B cell (primary cell): Measurements from ENCODE around the gene PSMD2. TPM values are rescaled to one million over a fixed set of nuclear protein-coding genes. Genes with fewer than 3 reads are reported as not detected.
A peak's percentile ranks its signal among the peaks of the same experiment; 100 is the strongest.

ENCODE experiments used
- ATAC-seq: fragments of 200-7000 bp; cut with Tn5 transposase; one replicate; pipeline ENCODE4 v1.10.0; 2021; ENCODE audit warnings: low read depth, mild to moderate bottlenecking, moderate number of reproducible peaks, moderate library complexity
- CTCF ChIA-PET: fragments of 350-600 bp; sonication (Branson Sonifier 250); formaldehyde crosslinking; loops from one replicate; lab custom pipeline; 2021; ENCODE audit warnings: antibody characterized with exemption, inconsistent platforms; lab: Charles Lee
- POLR2A ChIA-PET: fragments of 350-600 bp; sonication (Branson Sonifier 250); formaldehyde crosslinking; loops from one replicate; lab custom pipeline; 2021; ENCODE audit warnings: antibody characterized with exemption; lab: Charles Lee
- DNase-seq: peaks from one replicate; pipeline ENCODE4 v3.0.0; 2013
- H2AFZ ChIP-seq: 2 replicates; pipeline ENCODE4 v1.6.1; 2012; ENCODE audit warnings: mild to moderate bottlenecking, low read depth, low read length; ENCODE audit not compliant: insufficient read depth, poor library complexity, severe bottlenecking
- H3K27ac ChIP-seq, 2 donors: 1 replicate in 1 of 2; 2 replicates in 1 of 2; pipeline ENCODE4 v1.5.1; 2012 to 2013; ENCODE audit warnings: low read length in 2 of 2, mild to moderate bottlenecking in 2 of 2, moderate library complexity in 1 of 2
- H3K27me3 ChIP-seq, 4 experiments: fragments of 200-600 bp in 1 of 4; sonication (generic) in 1 of 4; replicated peaks in 1 of 4; 1 replicate in 2 of 4; 2 replicates in 2 of 4; pipeline versions ENCODE4 v1.6.1 to v1.7.0; 2013 to 2016; ENCODE audit warnings: low read length in 3 of 4, mild to moderate bottlenecking in 2 of 4, mixed read lengths in 1 of 4, moderate library complexity in 1 of 4; ENCODE audit not compliant: insufficient read depth in 4 of 4, control insufficient read depth in 3 of 4; ENCODE audit errors: control extremely low read depth in 1 of 4
- H3K36me3 ChIP-seq, 2 experiments: replicated peaks in 1 of 2; 1 replicate in 1 of 2; 2 replicates in 1 of 2; pipeline versions ENCODE4 v1.6.1 to v1.7.1; 2013; ENCODE audit warnings: low read length in 1 of 2; ENCODE audit not compliant: insufficient read depth in 2 of 2, control insufficient read depth in 1 of 2; ENCODE audit errors: control extremely low read depth in 1 of 2, extremely low read depth in 1 of 2
- H3K4me1 ChIP-seq, 2 donors: fragments of 200-600 bp in 1 of 2; sonication (generic) in 1 of 2; 1 replicate in 1 of 2; 2 replicates in 1 of 2; pipeline versions ENCODE4 v1.5.1 to v1.6.1; 2013 to 2017; ENCODE audit warnings: low read length in 2 of 2; ENCODE audit not compliant: control insufficient read depth in 2 of 2, insufficient read depth in 2 of 2
- H3K4me2 ChIP-seq: replicated peaks from 2 replicates; pipeline ENCODE3; 2012; ENCODE audit warnings: mild to moderate bottlenecking, low read depth, low read length; ENCODE audit not compliant: poor library complexity, severe bottlenecking
- H3K4me3 ChIP-seq, 5 experiments: fragments of 200-600 bp in 1 of 5; sonication (generic) in 1 of 5; 1 replicate in 3 of 5; 2 replicates in 2 of 5; pipeline versions ENCODE4 v1.5.1 to v1.7.0; 2011 to 2016; ENCODE audit warnings: low read length in 4 of 5, mild to moderate bottlenecking in 4 of 5, low read depth in 2 of 5, control low read depth in 1 of 5, moderate library complexity in 1 of 5; ENCODE audit not compliant: insufficient read depth in 1 of 5; ENCODE audit errors: control extremely low read depth in 1 of 5, extremely low read depth in 1 of 5
- H3K79me2 ChIP-seq: fragments of 200-600 bp; sonication (generic); one replicate; pipeline ENCODE4 v1.6.0; 2016; ENCODE audit warnings: low read length; ENCODE audit not compliant: control insufficient read depth, insufficient read depth
- H3K9ac ChIP-seq: fragments of 200-600 bp; sonication (generic); 2 replicates; pipeline ENCODE4 v1.6.1; 2017; ENCODE audit warnings: mild to moderate bottlenecking, low read length, moderate library complexity
- H3K9me3 ChIP-seq, 3 donors: one replicate each; pipeline versions ENCODE4 v1.6.1 to v1.7.1; 2013; ENCODE audit warnings: low read length in 2 of 3; ENCODE audit not compliant: control insufficient read depth in 2 of 3, insufficient read depth in 1 of 3; ENCODE audit errors: control extremely low read depth in 1 of 3
- H4K20me1 ChIP-seq: 2 replicates; pipeline ENCODE4 v1.6.0; 2012; ENCODE audit warnings: mild to moderate bottlenecking, low read length; ENCODE audit not compliant: insufficient read depth, control insufficient read depth, poor library complexity, severe bottlenecking
- H3K27ac Mint-ChIP-seq: one replicate; pipeline ENCODE4 v1.8.0; 2021; ENCODE audit warnings: mixed read lengths
- H3K27me3 Mint-ChIP-seq: one replicate; pipeline ENCODE4 v1.8.0; 2021; ENCODE audit warnings: mixed read lengths
- H3K4me1 Mint-ChIP-seq: one replicate; pipeline ENCODE4 v1.8.0; 2021; ENCODE audit warnings: mixed read lengths
- H3K4me3 Mint-ChIP-seq: one replicate; pipeline ENCODE4 v1.8.0; 2021; ENCODE audit warnings: mixed read lengths
- H3K9me3 Mint-ChIP-seq: one replicate; pipeline ENCODE4 v1.8.0; 2022; ENCODE audit warnings: mixed read lengths; ENCODE audit not compliant: insufficient read depth
- EZH2 ChIP-seq: IDR thresholded peaks from 2 replicates; pipeline ENCODE4 v1.6.1; 2012; ENCODE audit warnings: borderline replicate concordance, low read depth, mild to moderate bottlenecking, moderate library complexity, low read length; ENCODE audit not compliant: insufficient read depth, poor library complexity, severe bottlenecking
- WGBS: methylation state at CpG from one replicate; pipeline ENCODE4 v1.1.5; 2013; ENCODE audit warnings: missing lambda C conversion rate; ENCODE audit not compliant: insufficient coverage; 5-methylcytosine and 5-hydroxymethylcytosine counted together
- intact Hi-C: fragments of 100-400 bp; cut with micrococcal nuclease; formaldehyde crosslinking; loops from one replicate; pipeline ENCODE4 v1.10.0; 2022
- polyA plus RNA-seq: library from polyadenylated mRNA; depleted of rRNA; stranded (reverse); fragments of >200 nt; gene quantifications from 2 replicates; pipeline ENCODE4 v1.2.3, GENCODE V29; 2012
- total RNA-seq, 2 donors: library from RNA; stranded (reverse); fragments of 120-200 nt in 1 of 2; gene quantifications; 1 replicate in 1 of 2; 2 replicates in 1 of 2; pipeline versions ENCODE4 v1.2.3 to v1.2.4, GENCODE V29; 2013 to 2022
- TF ChIP-seq, protein P1 (sequence below): fragments of 200-600 bp; IDR thresholded peaks from one replicate; pipeline ENCODE4 v1.8.0; 2022; ENCODE audit warnings: antibody characterized with exemption, mild to moderate bottlenecking

PSMD2 gene
- total and polyA plus RNA-seq, 2 donors (not counting 1 experiment from before 2014, with no cell fraction given): 79.4 to 140 TPM

- no peak overlapping the region for H3K4me3 Mint-ChIP-seq
- TF ChIP-seq, protein P1, sequence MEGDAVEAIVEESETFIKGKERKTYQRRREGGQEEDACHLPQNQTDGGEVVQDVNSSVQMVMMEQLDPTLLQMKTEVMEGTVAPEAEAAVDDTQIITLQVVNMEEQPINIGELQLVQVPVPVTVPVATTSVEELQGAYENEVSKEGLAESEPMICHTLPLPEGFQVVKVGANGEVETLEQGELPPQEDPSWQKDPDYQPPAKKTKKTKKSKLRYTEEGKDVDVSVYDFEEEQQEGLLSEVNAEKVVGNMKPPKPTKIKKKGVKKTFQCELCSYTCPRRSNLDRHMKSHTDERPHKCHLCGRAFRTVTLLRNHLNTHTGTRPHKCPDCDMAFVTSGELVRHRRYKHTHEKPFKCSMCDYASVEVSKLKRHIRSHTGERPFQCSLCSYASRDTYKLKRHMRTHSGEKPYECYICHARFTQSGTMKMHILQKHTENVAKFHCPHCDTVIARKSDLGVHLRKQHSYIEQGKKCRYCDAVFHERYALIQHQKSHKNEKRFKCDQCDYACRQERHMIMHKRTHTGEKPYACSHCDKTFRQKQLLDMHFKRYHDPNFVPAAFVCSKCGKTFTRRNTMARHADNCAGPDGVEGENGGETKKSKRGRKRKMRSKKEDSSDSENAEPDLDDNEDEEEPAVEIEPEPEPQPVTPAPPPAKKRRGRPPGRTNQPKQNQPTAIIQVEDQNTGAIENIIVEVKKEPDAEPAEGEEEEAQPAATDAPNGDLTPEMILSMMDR: no peak
- no peak for TF ChIP-seq EZH2
- ChIA-PET POLR2A (no interaction called here), CTCF (interaction anchor here (0.7 to 1.1 kb wide), 3 partner anchors 8 to 450 kb away, joined by 3 to 4 read pairs (median 3); no protein-coding TSS in a partner anchor)
- no peaks in the 10 kb centered on the region for H3K4me1 Mint-ChIP-seq
- Histone ChIP-seq H3K4me2 (no peak overlapping the region), H3K9me3 (no peaks in the 10 kb centered on the region), H4K20me1 (no peaks in the 10 kb centered on the region), H3K4me3 (no peak overlapping the region), H3K27ac (no peak overlapping the region), H3K27me3 (no peaks in the 10 kb centered on the region), H3K4me1 (no peaks in the 10 kb centered on the region), H3K36me3 (peaks cover 0 to 4% of the 10 kb centered on the region in 2 experiments), H3K79me2 (no peaks in the 10 kb centered on the region), H2AFZ (no peak overlapping the region), H3K9ac (no peak overlapping the region)
- DNase-seq (no peak), ATAC-seq (peak; percentile 24)
- intact Hi-C loops: no loop called here
- no peak overlapping the region for H3K27ac Mint-ChIP-seq
- WGBS: 80% methylated on average over 10 of the region's 14 CpGs
- H3K9me3 Mint-ChIP-seq: no peaks in the 10 kb centered on the region
- no peaks in the 10 kb centered on the region for H3K27me3 Mint-ChIP-seq
These were observed 46.5 kb downstream of the PSMD2 start for GRCh38 chr3:184345317-184346144.

DNA sequence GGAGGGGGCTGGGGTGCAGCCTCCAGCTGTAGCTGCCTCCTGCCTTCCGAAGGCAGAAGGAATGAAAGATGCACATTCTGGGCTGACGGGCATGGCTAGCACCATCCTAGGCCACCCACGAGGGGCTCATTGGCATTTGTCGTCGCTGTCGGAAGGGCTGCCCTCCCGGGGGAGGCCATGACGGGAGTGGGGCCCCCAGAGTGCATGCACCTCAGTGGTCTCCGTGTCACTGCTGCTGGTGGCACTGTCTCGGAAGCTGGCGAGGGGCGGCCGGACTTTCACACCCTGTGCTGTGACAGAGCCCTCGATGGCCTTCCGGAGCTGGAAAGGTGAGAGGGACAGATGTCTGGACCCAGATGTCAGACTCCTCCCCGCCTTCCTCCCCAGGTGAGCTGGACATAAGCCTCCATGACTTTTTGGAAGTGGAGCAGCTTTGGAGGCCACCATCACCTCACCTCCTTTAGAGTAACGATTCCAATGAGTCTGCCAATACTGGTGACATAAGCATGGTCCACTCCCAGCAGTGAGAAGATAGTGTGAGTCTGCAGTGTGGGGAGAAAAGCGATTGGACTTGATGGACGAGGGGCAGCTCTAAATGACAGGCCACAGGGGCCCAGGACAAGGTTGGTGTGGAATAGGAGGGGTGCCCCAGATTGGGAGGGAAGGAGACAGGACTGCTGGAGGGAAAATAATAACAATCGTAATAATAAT lies 47.6 kb downstream of the PSMD2 start:
- ATAC-seq: no peak
- no peaks in the 10 kb centered on the region for H3K9me3 ChIP-seq

More for the DNA sequence above, 47.6 kb downstream of the PSMD2 start:
- WGBS: 98% methylated on average over 18 of the region's 20 CpGs
- intact Hi-C loops: no loop called here
- Mint-ChIP-seq H3K27ac (no peak overlapping the region), H3K27me3 (no peaks in the 10 kb centered on the region), H3K9me3 (no peaks in the 10 kb centered on the region), H3K4me3 (no peak overlapping the region), H3K4me1 (no peaks in the 10 kb centered on the region)
- Histone ChIP-seq H3K27me3 (no peaks in the 10 kb centered on the region), H2AFZ (no peak overlapping the region), H3K79me2 (no peaks in the 10 kb centered on the region), H3K36me3 (peaks cover 0 to 4% of the 10 kb centered on the region in 2 experiments), H3K9ac (no peak overlapping the region), H3K4me1 (no peaks in the 10 kb centered on the region), H3K4me3 (no peak overlapping the region), H3K4me2 (no peak overlapping the region), H3K27ac (no peak overlapping the region), H4K20me1 (no peaks in the 10 kb centered on the region)
- DNase-seq: no peak
- TF ChIP-seq, protein P1: no peak
- no peak for TF ChIP-seq EZH2
- POLR2A ChIA-PET: no interaction called here
- CTCF ChIA-PET: no interaction called here
